HG02763 (cell line): ENCODE data around the gene MAPK8IP3.
"Not testable (repeated sequence)": the region's sequence is repeated elsewhere in the genome, so short reads cannot be mapped to it uniquely, and the experiment has no call there.

ENCODE experiments used
- ATAC-seq: cut with Tn5 transposase; IDR thresholded peaks from one replicate; pipeline ENCODE4 v1.9.1; 2021; ENCODE audit warnings: mild to moderate bottlenecking, moderate library complexity; ENCODE audit not compliant: unreplicated experiment

The MAPK8IP3 gene

GRCh38 chr16:1784977-1785845 is 79.2 kb downstream of the MAPK8IP3 start:
- ATAC-seq = no peak

GRCh38 chr16:1785846-1786170 is 79.8 kb downstream of the MAPK8IP3 start:
- ATAC-seq = no peak

GRCh38 chr16:1786242-1787055 is 80.5 kb downstream of the MAPK8IP3 start:
- no peak for ATAC-seq

GRCh38 chr16:1787056-1787321 is 81.0 kb downstream of the MAPK8IP3 start:
- ATAC-seq = no peak

- no peak for ATAC-seq
These were observed 81.5 kb downstream of the MAPK8IP3 start for GRCh38 chr16:1787322-1788094.

GRCh38 chr16:1788095-1788707 is 82.2 kb downstream of the MAPK8IP3 start:
- no peak for ATAC-seq

- no peak for ATAC-seq
These were observed 82.7 kb downstream of the MAPK8IP3 start for GRCh38 chr16:1788708-1789100.

GRCh38 chr16:1789643-1790045 is 83.6 kb downstream of the MAPK8IP3 start:
- no peak for ATAC-seq

- ATAC-seq = no peak
These were observed 84.2 kb downstream of the MAPK8IP3 start for GRCh38 chr16:1790261-1790610.

- no peak for ATAC-seq
These were observed 84.7 kb downstream of the MAPK8IP3 start for GRCh38 chr16:1790611-1791255.

- no peak for ATAC-seq
These were observed 85.4 kb downstream of the MAPK8IP3 start for GRCh38 chr16:1791256-1791942.

- no peak for ATAC-seq
These were observed 86.2 kb downstream of the MAPK8IP3 start for GRCh38 chr16:1791943-1792812.

GRCh38 chr16:1792836-1793577 is 87.0 kb downstream of the MAPK8IP3 start:
- ATAC-seq = no peak

- ATAC-seq = no peak
These were observed 87.7 kb downstream of the MAPK8IP3 start, which contains the start of gene IGFALS for GRCh38 chr16:1793578-1794220. IGFALS (minus strand) TSS chr16:1793705; CDS start chr16:1793652, 53 bp downstream.

GRCh38 chr16:1794221-1794871 is 88.4 kb downstream of the MAPK8IP3 start:
- no peak for ATAC-seq

GRCh38 chr16:1794908-1795666 is 89.1 kb downstream of the MAPK8IP3 start:
- no peak for ATAC-seq

GRCh38 chr16:1799263-1799662 is 93.3 kb downstream of the MAPK8IP3 start:
- ATAC-seq = not testable (repeated sequence)
